WERI-Rb-1 (cell line): ENCODE results near the gene IFI27.

Experiments
- DNase-seq: peaks from one replicate; pipeline ENCODE4 v3.0.0-alpha.2; 2020
- H3K27ac ChIP-seq: fragments of 250-450 bp; sonication (Bioruptor Pico); 2 replicates; pipeline ENCODE4 v1.5.1; 2020; ENCODE audit warnings: mild to moderate bottlenecking, moderate library complexity
- H3K27me3 ChIP-seq: fragments of 250-450 bp; sonication (Bioruptor Pico); 2 replicates; pipeline ENCODE4 v1.5.1; 2021; ENCODE audit warnings: mild to moderate bottlenecking, low read depth, moderate library complexity; ENCODE audit not compliant: insufficient read depth, severe bottlenecking
- H3K36me3 ChIP-seq: fragments of 250-450 bp; sonication (Bioruptor Pico); 2 replicates; pipeline ENCODE4 v1.5.1; 2020; ENCODE audit warnings: mild to moderate bottlenecking, moderate library complexity
- H3K4me3 ChIP-seq: 2 replicates; pipeline ENCODE4 v1.5.1; 2011; ENCODE audit warnings: low read depth, mild to moderate bottlenecking, control low read depth, low read length
- H3K9me3 ChIP-seq: fragments of 250-450 bp; sonication (Bioruptor Pico); 2 replicates; pipeline ENCODE4 v1.5.1; 2021; ENCODE audit warnings: mild to moderate bottlenecking, moderate library complexity; ENCODE audit not compliant: severe bottlenecking
- TF ChIP-seq, protein P1 (sequence below): IDR thresholded peaks from 2 replicates; pipeline ENCODE4 v1.5.1; 2011; ENCODE audit warnings: low read depth, mild to moderate bottlenecking, control low read depth, inconsistent platforms, low read length

IFI27 gene

DNA sequence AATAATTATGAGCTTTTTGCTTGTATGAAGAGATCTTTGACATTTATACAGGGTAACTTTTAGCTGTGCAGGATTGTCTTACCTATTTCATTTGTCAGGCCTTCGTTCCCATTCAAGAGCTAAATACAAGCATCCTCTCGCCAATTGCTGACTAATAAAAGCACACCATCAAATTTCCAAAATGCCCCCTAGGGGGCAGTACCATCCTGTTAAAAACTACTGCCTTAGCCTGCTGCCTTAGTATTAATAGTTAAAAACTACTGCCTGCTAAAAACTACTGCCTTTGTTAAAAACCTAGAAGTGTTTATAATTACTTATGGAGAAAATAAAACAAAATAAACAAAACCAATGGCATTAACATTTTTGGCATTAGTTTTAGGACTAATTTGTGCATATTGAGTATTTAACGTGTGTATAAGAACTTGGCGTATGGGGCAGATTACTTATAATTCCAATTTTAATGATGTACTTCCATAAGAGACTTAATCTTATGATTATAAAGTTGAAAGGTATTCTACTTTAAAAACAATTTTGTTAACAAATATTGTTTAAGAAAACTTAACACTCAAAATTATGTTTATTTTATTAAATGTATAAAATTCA is 21.9 kb downstream of the IFI27 start:
- Histone ChIP-seq H3K36me3 (no peaks in the 10 kb centered on the region), H3K9me3 (peaks cover 3% of the 10 kb centered on the region), H3K27me3 (no peaks in the 10 kb centered on the region), H3K4me3 (no peak overlapping the region), H3K27ac (no peak overlapping the region)
- TF ChIP-seq, protein P1, sequence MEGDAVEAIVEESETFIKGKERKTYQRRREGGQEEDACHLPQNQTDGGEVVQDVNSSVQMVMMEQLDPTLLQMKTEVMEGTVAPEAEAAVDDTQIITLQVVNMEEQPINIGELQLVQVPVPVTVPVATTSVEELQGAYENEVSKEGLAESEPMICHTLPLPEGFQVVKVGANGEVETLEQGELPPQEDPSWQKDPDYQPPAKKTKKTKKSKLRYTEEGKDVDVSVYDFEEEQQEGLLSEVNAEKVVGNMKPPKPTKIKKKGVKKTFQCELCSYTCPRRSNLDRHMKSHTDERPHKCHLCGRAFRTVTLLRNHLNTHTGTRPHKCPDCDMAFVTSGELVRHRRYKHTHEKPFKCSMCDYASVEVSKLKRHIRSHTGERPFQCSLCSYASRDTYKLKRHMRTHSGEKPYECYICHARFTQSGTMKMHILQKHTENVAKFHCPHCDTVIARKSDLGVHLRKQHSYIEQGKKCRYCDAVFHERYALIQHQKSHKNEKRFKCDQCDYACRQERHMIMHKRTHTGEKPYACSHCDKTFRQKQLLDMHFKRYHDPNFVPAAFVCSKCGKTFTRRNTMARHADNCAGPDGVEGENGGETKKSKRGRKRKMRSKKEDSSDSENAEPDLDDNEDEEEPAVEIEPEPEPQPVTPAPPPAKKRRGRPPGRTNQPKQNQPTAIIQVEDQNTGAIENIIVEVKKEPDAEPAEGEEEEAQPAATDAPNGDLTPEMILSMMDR, result peak; percentile 47
- peak; percentile 70 for DNase-seq

DNA sequence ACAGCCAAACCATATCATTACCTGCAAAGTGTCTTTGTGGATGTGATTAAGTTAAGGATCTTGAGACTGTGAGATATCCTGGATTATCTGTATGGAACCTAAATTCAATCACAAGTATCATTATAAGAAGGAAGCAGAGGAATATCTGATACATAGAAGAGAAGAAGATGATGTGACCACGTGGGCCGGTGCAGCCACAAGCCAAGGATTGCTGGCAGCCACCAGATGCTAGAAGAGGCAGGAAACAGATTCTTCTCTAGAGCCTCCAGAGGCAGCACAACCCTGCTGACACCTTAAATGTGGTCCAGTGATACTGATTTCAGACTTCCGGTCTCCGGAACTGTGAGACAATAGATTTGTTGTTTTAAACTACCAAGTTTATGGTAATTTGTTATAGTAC is 24.9 kb downstream of the IFI27 start:
- peaks cover 3% of the 10 kb centered on the region for H3K9me3 ChIP-seq
- TF ChIP-seq, protein P1, result no peak
- no peak overlapping the region for H3K4me3 ChIP-seq
- H3K27me3 ChIP-seq, result no peaks in the 10 kb centered on the region
- no peak overlapping the region for H3K27ac ChIP-seq
- H3K36me3 ChIP-seq, result no peaks in the 10 kb centered on the region
- DNase-seq, result no peak

DNA sequence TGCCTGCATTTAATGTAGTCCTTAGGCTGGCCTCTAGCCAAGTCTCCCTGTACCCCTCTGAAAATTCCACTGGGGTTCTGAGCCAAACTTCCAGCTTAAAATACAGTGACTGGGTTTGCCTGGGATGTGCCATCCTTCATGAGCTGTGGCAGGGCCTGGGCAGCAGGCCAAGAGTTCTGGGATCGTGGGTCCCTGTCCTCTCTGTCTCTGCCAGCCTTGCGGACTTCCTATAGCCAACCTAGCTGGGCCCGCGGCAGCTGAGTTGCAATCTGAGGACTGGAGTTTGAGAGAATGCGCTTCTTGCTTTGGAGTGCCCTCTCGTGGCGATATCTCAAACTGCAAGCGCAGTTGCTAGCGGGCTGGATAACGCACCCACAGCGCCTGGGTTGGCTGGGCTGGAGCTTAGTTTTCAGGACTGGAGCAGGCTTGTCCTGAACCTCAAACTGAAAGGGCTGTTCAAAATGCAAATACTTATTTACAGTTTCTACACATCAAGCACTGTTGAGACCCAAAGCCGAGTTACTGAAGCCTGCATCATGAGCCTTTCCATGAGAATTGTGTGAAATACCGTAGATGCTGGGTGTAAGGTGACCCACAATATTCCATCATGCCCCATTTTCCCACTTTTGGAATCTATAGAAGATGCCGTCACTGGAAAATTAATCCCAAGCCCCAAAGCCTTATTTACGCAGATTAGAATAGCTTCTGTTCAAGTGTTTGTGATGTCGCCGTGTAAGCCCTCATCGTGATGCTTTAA is 26.2 kb downstream of the IFI27 start:
- H3K27me3 ChIP-seq, result no peaks in the 10 kb centered on the region
- TF ChIP-seq, protein P1, result peak; percentile 95
- peak; percentile 89 for DNase-seq
- H3K27ac ChIP-seq, result peak overlapping the region; percentile 25
- H3K9me3 ChIP-seq, result peaks cover 3% of the 10 kb centered on the region
- H3K36me3 ChIP-seq, result no peaks in the 10 kb centered on the region
- no peak overlapping the region for H3K4me3 ChIP-seq

DNA sequence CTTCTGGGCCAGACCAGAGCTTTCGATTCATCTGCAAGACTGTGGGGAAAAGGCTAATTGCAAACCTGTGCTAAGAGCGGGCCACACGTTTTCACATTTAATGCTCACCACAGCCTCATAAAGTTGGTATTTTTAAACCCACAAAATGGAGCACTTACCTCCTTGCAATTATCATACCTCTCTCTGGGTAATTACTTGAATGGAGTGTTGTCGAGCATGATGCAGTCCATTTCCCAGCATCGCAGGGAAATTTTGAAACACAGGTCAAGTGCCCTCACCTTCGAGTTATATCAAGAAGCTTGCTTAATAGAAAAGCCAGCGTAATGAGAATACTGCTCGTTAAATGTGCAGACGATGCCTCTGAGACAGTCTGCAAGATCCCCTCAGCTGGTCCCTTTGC is 27.7 kb downstream of the IFI27 start:
- no peaks in the 10 kb centered on the region for H3K27me3 ChIP-seq
- TF ChIP-seq, protein P1, result no peak
- no peak overlapping the region for H3K4me3 ChIP-seq
- no peaks in the 10 kb centered on the region for H3K36me3 ChIP-seq
- peaks cover 3% of the 10 kb centered on the region for H3K9me3 ChIP-seq
- no peak for DNase-seq
- H3K27ac ChIP-seq, result peak overlapping the region; percentile 60

DNA sequence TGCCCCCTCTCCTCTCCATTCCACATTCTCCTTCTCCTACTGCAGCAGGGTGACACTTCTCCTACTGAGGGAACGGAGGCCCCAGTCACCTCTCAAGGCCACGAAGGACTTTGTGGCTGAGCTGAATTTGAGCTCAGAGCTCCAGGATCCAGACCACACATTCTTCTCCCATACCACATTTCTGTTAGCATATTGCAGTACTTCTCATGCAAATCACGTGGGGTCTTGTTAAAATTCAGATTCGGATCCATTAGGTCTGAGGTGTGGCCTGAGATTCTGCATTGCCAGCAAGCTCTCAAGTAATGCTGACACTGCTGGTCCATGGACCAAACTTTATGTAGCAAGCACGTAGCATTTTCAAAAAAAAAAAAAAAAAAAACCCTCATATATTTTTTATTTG is 28.5 kb downstream of the IFI27 start:
- Histone ChIP-seq H3K27ac (peak overlapping the region; percentile 60), H3K36me3 (no peaks in the 10 kb centered on the region), H3K27me3 (no peaks in the 10 kb centered on the region), H3K4me3 (no peak overlapping the region), H3K9me3 (peaks cover 3% of the 10 kb centered on the region)
- TF ChIP-seq, protein P1, result no peak
- DNase-seq, result no peak

DNA sequence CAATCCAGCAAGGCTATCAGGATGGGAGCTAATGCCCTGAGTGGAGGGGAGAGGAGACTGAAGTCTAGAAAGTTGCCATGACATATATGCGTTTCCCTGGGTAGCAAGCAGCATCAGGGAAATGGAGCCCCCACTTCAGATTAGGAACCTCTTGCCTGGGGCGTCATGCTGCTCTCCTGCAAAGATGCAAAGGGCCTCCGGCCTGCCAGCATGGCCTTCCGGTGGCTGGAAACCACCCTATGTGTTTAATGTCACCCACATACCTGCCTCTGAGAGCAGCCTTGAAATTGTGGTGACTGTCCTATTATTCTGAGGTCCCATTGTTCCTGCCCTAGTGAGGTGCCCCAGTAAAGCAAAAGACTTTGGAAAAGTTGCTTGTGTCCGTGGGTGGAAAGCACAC is 28.9 kb downstream of the IFI27 start:
- DNase-seq, result no peak
- Histone ChIP-seq H3K27ac (peak overlapping the region; percentile 94), H3K9me3 (peaks cover 3% of the 10 kb centered on the region), H3K4me3 (no peak overlapping the region), H3K36me3 (no peaks in the 10 kb centered on the region), H3K27me3 (no peaks in the 10 kb centered on the region)
- TF ChIP-seq, protein P1, result no peak
